UCSD-AML1 (cell line): ENCODE measurements around the gene COPS3.
A peak's percentile ranks its signal among the peaks of the same experiment; 100 is the strongest.

Experiments used
- DNase-seq: peaks from one replicate; lab custom pipeline; 2025; ENCODE audit not compliant: unreplicated experiment; lab: John Stamatoyannopoulos, UW

The COPS3 gene

DNA sequence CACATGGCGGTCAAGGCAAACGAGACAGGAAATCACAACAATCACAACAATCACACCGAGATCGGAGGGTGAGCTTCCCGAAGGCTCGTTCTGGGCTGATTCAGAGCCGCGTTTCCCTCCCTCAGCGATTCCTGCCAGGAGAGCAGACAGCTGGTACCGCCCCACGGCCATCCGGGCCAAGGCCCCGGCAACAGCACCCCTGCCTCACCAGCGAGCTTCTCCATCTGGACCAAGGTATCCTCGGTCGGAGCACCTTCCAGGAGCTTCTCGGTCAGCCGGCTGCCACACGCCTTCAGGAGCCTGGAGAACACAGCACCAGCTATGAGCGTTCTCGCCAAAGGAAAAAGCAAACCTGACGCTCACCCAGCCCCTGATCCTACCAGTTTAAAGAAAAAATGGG, 59.7 kb downstream of the COPS3 start:
- DNase-seq, result no peak

DNA sequence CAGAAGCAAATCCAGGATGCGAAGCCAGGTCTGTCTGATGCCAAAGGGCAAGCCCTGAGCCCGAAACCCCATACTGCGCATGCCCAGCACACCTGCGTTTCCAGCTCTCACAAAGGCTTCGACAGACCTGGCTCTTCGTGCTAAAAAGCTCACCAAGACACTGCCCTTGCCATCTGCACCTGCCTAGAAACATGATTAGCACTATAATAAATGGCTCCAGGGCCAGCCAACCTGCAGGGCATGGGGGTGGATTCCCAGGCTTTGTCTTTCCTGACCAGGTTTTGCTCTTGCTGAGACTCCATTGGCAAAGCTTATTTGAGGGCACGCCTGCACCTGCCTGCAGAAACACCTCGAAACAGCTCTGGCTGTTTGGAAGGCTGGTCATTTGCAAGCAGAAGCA, 60.5 kb downstream of the COPS3 start:
- DNase-seq, result no peak

DNA sequence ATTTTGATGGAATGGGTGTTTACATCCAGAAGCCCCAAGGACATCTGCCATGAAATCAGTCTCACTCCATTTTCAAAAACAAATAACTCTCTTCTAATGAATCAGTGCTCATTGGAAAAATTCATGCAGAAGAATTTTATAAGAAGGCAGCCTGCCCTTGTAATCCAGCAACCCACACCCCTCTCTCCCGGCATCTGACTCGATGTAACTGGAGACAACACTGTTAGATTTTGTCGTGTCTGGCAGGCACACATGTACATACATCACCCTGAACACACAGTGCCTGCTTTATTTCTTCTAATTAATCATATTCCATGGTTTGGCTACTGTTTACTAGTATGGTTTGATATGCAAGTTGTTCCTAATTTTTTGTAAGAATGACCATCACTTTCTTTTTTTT, 63.1 kb downstream of the COPS3 start:
- DNase-seq, result no peak

DNA sequence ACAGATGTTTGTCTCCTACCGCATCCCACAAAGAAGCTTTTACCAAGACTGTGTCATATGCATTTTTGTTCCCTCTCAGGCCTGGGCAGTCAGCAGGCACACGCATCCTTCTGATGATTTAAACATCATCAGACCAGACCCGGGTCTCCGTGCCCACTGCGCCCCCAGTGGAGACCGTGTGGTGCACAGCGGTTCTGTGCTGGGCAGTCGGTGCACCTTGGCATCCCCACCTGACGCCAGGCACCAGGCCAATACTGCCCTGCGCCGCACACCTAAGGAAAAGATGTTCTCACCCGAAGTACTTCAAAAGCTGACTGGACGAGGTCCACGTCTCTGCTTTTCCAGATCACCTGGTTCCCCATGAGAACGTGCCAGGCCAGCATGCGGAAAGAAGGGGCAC, 64.3 kb downstream of the COPS3 start:
- no peak for DNase-seq

- DNase-seq, result no peak
Observed at GRCh38 chr17:17216236-17216635, 64.8 kb downstream of the COPS3 start.

DNA sequence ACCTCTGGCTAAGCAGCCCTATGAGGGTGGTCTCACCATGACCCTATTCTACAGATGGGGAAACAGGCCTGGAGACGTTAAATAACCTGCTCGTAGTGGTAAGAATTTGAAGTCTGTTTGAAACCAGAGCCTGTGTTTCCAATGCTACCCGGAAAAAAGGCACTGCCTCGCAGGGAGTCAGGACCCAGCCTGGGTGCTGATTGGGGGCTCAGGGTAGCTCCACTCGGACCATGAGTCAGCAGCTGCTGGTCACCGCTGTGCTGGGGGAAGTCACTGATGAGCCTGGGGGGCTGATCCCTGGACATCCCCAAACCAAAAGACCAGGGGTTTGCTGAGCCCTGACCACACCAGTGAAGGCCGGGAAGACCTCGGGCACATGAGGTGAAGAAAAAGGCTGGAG, 65.5 kb downstream of the COPS3 start:
- no peak for DNase-seq

DNA sequence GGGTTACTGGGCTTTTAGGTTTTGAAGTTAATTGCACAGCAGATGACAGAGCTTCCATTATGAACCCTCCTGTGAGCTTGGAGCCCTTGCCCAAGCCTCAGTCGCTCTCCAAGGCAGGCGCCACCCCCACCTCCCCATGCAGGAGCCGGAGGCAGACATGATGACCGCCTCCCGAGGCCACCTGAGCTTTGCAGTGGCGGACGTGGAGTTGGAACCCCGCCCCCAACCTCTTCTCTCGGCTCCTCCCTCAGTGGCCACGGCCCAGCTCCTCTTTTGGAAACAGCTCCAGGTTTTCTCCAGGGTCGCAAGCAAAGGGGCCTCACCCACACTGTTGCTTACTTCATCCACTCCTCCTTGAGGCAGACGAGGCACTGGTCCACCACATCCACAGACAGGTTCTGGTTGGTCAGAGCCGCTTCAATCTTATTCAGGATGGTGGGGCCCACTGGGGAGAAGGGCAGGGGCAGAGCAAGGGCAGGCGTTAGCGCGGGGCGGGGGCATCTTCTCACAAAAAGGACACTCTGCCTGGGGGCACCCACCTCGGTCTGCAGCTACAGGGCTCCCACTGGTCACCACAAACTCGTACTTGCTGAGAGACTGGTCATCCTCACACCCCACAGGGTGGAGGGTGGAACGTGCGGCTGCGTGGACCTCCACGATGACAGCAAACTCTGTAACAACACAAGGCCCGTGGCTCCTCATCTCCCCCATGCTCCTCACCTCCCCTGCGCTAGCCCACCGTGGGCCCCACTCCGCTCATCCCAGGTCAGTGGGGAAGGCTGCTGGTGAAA, 66.2 kb downstream of the COPS3 start:
- DNase-seq, result no peak

DNA sequence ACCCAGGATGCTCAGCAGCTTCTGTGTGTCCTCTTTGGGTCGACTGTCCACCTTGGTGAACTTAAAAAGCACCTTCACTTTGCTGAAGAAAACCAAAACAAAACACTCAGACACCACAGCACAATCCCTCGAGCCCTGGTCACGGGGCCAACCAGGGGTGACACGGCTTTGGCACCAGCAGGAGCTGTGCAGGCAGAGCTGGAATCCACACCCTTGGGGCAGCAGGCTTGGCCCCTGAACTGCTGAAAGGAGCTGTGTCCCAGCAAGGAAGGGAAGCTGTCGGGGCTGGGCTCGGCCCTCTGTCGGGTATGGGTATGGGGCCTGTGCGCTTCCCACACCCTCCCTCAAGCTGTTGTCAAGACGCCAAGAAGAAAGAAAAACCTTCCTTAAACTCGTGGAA, 67.3 kb downstream of the COPS3 start:
- DNase-seq, result no peak

GRCh38 chr17:17207998-17208397, 73.0 kb downstream of the COPS3 start:
- no peak for DNase-seq

DNA sequence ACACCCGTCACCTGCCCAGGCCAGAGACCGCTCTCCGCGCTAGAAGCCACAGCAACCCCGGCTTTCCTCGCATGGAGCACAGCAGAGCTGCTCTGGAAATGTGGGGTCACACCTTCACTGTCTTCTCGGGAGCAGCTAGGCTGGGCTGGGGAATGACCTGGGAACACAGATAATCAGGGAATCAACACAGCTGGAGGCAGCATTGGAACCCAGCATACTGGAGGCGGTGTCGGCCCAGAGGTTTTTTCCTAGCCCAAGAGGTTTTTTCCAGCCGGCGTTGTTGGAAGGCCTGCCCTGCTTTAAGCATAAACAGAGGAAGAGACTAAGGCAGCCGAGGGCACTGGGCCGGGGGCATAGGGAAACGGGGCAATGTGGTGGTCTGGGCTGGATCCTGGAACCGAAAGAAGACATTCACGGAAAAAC, 74.1 kb downstream of the COPS3 start:
- no peak for DNase-seq

DNA sequence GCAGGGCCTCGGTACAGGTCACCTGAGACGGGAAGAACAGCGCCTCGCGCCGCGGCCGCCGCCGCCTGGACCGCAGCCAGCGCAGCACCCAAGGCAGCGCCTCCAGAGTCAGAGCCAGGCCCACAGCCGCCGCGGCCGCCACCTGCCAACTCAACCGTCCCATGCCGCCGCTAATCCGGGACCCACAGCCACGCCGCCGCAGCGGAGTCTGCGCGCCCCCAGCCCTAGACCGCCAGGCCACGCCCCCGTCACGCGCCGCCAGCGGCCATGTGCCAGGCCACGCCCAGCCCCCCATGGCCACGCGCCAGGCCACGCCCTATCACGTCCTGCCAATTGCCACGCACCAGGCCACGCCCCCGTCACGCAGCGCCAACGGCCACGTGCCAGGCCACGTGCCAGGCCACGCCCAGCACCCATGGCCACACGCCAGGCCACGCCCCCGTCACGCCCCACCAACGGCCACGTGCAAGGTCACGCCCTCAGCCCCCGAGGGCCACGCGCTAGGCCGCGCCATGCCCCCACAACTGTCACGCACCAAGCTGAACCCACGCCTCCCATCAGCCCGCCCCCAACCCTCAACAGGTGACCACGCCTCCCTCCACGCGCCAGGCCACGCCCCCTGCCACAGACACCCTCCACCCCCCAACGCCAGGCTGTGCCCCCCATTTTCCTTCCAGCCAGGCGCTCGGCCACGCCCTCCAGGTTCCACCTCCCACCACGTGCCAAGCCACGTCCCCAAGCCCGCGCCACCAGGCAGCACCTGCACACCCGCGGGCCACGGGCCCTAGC, 74.7 kb downstream of the COPS3 start, which contains the start of gene PLD6:
Gene PLD6, minus strand, starts transcription at position 210 of the 789 bp plus-strand sequence. Its CDS starts 47 bp downstream, at position 163.
- DNase-seq, result peak; percentile 87

DNA sequence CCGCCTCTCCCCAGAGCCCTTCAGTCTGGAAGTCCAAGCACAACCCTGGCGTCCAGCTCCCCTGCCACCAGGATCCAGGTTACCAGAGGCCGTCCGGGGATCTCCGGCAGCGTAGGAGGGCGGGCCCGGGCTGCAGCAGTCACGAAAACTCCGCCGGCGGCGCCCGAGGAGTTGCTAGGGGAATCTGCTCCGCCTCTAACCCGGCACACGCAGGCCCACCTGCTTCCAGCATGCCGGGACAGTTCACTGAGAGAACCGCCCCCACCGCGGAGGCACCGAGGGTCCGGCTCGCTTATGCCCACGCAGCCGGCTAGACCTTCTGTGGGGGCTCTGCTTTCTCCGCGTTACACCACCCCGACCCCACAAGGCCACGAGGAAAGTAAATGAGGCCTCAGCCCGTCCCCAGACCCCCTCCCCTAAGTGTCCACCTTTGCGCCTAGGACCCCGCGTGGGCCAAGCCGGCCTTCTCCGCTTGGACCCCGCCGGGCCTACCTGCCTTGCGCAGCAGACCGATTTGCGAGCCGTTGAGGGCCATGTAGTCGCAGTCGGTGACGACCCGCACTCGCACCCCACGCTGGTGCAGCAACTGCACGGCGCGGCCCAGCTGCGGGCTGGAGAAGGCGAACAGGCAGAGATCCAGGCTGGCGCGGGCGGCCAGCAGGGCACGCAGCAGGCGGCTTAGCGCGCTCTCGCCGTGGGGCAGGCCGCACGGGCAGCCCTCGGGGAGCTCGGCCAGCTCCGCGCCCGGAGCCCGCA, 75.5 kb downstream of the COPS3 start:
- DNase-seq, result peak; percentile 39

GRCh38 chr17:17204635-17205231, 76.3 kb downstream of the COPS3 start:
- no peak for DNase-seq

GRCh38 chr17:17204041-17204591, 76.9 kb downstream of the COPS3 start:
- peak; percentile 23 for DNase-seq

DNA sequence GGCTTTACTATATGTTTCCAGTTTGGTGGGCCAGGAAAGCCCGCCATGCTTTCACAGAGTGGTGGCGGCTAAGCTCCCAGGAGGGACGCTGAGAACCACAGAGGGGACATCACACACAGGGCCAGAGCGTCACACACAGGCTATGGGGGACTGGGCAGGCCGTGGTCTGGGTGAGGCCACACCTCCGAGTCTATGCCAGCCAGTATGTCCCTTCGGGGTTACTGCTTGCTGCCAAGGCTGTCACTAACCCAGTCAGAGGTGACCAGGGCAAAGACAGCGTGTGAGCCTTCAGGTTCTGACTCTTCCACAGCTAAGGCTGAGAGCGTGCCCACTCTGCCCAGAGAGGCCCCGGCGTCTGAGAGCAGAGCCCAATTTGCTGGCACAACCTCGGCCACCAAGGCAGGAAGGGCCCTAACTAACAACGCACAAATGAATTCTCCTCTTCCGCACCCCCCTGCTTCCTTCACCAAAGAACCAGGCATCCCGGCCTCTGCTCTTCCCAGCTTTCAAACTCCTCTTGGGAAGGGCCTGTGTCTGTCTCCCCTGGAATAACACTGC, 77.8 kb downstream of the COPS3 start:
- no peak for DNase-seq

DNA sequence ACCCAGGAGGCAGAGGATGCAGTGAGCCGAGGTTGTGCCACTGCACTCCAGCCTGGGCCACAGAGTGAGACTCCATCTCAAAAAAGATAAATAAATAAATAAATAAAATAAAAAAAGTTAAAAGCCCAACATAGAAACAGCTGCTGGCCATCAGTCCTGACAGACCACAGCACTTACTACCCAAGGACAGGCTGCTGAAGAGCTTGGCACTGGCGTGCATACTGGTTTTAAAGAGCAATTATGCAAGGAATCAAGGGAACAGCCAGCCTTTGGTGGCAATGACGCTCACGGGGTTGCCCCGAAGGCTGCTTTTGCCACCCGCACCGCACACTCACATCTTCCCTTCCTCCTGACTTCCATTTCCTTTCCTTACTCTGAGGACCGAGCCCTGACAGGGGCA, 79.1 kb downstream of the COPS3 start:
- DNase-seq, result no peak

DNA sequence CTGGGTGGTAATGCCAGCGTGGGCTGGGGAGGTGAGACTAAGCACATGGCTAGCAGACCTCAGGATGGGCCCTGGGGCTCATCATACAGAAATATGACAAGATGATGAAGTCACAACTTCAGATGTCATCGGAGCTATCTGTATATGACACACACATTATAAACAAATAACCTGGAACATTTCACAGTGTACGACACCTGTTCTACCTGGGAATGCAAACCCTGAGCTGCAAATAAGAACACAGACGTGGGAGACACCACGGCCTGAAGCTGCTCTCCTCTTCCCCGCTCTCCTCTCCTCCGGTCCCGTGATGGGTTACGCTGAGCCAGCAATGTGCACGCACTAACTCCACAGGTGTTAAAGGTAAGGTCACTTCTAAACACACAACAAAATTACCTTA, 79.8 kb downstream of the COPS3 start:
- DNase-seq, result no peak

DNA sequence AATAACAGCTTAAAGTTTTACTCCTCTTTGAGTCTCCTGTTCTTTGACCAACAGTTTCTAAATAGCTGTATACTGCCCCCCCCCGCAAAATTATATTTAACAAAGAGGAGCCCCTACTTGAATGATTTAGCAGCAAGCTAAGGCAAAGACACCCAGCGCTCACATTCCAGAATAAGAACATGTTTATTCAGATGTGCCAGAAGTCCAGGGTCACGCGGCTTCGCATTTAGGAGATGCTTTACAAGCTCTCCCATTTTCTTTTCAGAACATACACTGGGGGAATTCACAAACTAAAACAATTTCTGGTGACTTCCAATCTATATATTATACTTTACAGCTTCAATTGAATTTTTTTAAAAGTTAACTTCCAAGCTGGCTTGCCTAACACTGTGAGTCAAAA, 80.2 kb downstream of the COPS3 start:
- DNase-seq, result no peak

DNA sequence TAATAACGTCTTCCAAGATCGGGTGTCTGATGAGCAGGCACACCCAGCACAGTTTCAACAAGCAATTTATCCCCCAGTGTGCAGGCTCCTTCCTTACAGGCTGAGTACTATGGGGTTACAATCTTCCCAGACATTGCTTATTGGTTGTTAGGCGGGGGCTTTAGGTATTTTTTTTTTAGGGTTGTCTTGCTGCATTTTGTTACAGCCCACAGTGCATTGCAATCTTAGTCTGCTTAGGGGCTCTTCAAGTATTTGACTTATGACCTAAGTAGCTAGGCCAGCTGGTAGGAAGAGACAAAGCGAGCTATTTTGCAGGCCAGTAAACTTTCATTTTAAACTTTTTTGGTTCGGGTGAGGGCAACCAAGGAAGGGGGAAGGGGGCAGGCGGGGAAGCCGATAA, 80.7 kb downstream of the COPS3 start:
- no peak for DNase-seq

- DNase-seq, result no peak
Observed at GRCh38 chr17:17198281-17198680, 82.8 kb downstream of the COPS3 start.

DNA sequence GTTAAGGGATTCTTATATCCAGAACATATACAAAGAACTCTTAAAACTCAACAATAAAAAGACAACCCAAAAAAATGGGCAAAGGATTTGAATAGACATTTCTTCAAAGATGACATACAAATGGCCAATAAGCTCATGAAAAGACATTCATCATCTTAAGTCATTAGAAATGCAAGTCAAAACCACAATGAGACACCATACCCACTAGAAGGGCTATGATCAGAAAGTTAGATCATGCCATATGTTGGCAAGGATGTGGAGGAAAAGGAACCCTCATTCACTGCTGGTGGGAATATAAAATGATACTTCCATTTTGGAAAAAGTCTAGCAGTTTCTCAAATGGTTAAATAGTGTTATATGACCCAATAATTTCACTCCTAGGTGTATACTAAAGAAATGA, 84.3 kb downstream of the COPS3 start:
- DNase-seq, result no peak
